CD4-positive, CD25-positive, alpha-beta regulatory T cell (primary cell): ENCODE data around the gene DNER. TPM values are rescaled to one million over a fixed set of nuclear protein-coding genes. Genes with fewer than 3 reads are reported as not detected.

Experiments used
- ATAC-seq, 2 donors: fragments of 150-1000 bp; cut with Tn5 transposase; one replicate each; pipeline ENCODE4 v1.10.0; 2021; ENCODE audit warnings: low read depth in 2 of 2, moderate number of reproducible peaks in 2 of 2, moderate library complexity in 1 of 2
- DNase-seq, 3 donors: peaks; one replicate each; pipeline versions ENCODE4 v3.0.0 to v3.0.0-alpha.2; 2012 to 2022; ENCODE audit warnings: mixed read lengths in 1 of 3
- H3K27ac ChIP-seq: one replicate; pipeline ENCODE4 v1.7.0; 2013; ENCODE audit warnings: mild to moderate bottlenecking, low read length; ENCODE audit not compliant: insufficient read depth, poor library complexity, severe bottlenecking
- H3K27me3 ChIP-seq: one replicate; pipeline ENCODE4 v1.7.0; 2013; ENCODE audit warnings: low read length; ENCODE audit not compliant: control insufficient read depth, insufficient read depth
- H3K36me3 ChIP-seq: one replicate; pipeline ENCODE4 v1.7.0; 2013; ENCODE audit warnings: mild to moderate bottlenecking, low read length, moderate library complexity; ENCODE audit not compliant: control insufficient read depth, insufficient read depth
- H3K4me1 ChIP-seq: 2 replicates; pipeline ENCODE4 v1.7.0; 2013; ENCODE audit warnings: mild to moderate bottlenecking, low read length; ENCODE audit not compliant: insufficient read depth, control insufficient read depth, poor library complexity, severe bottlenecking
- H3K4me3 ChIP-seq: one replicate; pipeline ENCODE4 v1.7.0; 2013; ENCODE audit warnings: low read depth, mild to moderate bottlenecking, low read length, moderate library complexity
- H3K9me3 ChIP-seq, 2 experiments: 1 replicate in 1 of 2; 2 replicates in 1 of 2; pipeline ENCODE4 v1.7.0; 2013; ENCODE audit warnings: low read length in 2 of 2, mild to moderate bottlenecking in 1 of 2, moderate library complexity in 1 of 2; ENCODE audit not compliant: control insufficient read depth in 2 of 2
- H3K27ac Mint-ChIP-seq, 3 donors: one replicate each; pipeline ENCODE4 v1.8.0; 2020 to 2022; ENCODE audit warnings: mild to moderate bottlenecking in 3 of 3, mixed read lengths in 3 of 3, moderate library complexity in 2 of 3
- H3K27me3 Mint-ChIP-seq: one replicate; pipeline ENCODE4 v1.8.0; 2022; ENCODE audit warnings: mild to moderate bottlenecking, mixed read lengths
- H3K36me3 Mint-ChIP-seq: one replicate; pipeline ENCODE4 v1.8.0; 2020; ENCODE audit warnings: mixed read lengths
- H3K4me1 Mint-ChIP-seq, 4 donors: one replicate each; pipeline ENCODE4 v1.8.0; 2020 to 2022; ENCODE audit warnings: mixed read lengths in 4 of 4, mild to moderate bottlenecking in 1 of 4
- H3K4me3 Mint-ChIP-seq, 4 donors: one replicate each; pipeline ENCODE4 v1.8.0; 2020 to 2022; ENCODE audit warnings: mild to moderate bottlenecking in 4 of 4, mixed read lengths in 4 of 4, moderate library complexity in 3 of 4
- H3K9me3 Mint-ChIP-seq, 7 donors: one replicate each; pipeline ENCODE4 v1.8.0; 2020 to 2022; ENCODE audit warnings: mixed read lengths in 7 of 7, mild to moderate bottlenecking in 3 of 7, moderate library complexity in 2 of 7
- polyA plus RNA-seq, 4 donors: library from polyadenylated mRNA; unstranded; fragments of 300-500 nt; fragmentation: Illumina TruSeq; gene quantifications; one replicate each; pipeline ENCODE4 v1.2.3, GENCODE V29; 2021
- total RNA-seq: library from RNA; stranded (reverse); gene quantifications from one replicate; pipeline ENCODE4 v1.2.3, GENCODE V29; 2022

Gene DNER
- total and polyA plus RNA-seq, 5 donors from 2014 or later = 0.23 TPM; not detected in 4

GRCh38 chr2:229437467-229437866 is 276.9 kb downstream of the DNER start:
- H3K27ac Mint-ChIP-seq = no peak overlapping the region
- no peak overlapping the region for H3K27ac ChIP-seq
- no peak for DNase-seq
- H3K36me3 Mint-ChIP-seq = no peaks in the 10 kb centered on the region
- H3K9me3 Mint-ChIP-seq = peaks cover 0 to 3% (median 0%) of the 10 kb centered on the region in 7 donors
- no peak overlapping the region for H3K4me3 ChIP-seq
- H3K4me3 Mint-ChIP-seq = no peak overlapping the region
- H3K4me1 ChIP-seq = no peaks in the 10 kb centered on the region
- H3K27me3 ChIP-seq = no peaks in the 10 kb centered on the region
- no peaks in the 10 kb centered on the region for H3K9me3 ChIP-seq
- H3K36me3 ChIP-seq = no peaks in the 10 kb centered on the region
- no peaks in the 10 kb centered on the region for H3K4me1 Mint-ChIP-seq
- H3K27me3 Mint-ChIP-seq = peaks cover 4% of the 10 kb centered on the region
- ATAC-seq = no peak

DNA sequence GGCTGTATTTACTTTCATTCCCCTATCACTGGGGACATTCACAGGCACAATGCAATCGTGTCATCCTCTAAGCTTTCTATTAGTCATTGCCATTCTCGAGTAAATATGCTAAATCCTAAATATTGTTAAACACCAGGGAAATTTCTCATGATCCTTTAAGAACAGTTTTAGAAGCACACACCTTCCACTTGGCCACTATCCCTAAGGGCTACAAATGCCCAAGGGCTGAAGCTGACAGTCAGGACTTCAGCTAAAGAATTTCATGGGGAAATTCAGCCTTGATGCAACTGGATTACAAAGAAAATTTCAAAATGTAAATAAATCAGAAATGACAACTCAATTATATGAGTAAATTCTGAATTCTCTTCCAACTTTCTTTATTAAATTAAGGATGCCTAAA is 280.2 kb downstream of the DNER start:
- no peak overlapping the region for H3K4me3 ChIP-seq
- no peak for DNase-seq
- no peaks in the 10 kb centered on the region for H3K4me1 ChIP-seq
- no peak overlapping the region for H3K27ac ChIP-seq
- Mint-ChIP-seq H3K4me1 (no peaks in the 10 kb centered on the region), H3K36me3 (no peaks in the 10 kb centered on the region), H3K27ac (no peak overlapping the region), H3K4me3 (no peak overlapping the region), H3K27me3 (peaks cover 4% of the 10 kb centered on the region), H3K9me3 (peaks cover 0 to 1% (median 0%) of the 10 kb centered on the region in 7 donors)
- no peaks in the 10 kb centered on the region for H3K27me3 ChIP-seq
- H3K9me3 ChIP-seq = no peaks in the 10 kb centered on the region
- H3K36me3 ChIP-seq = no peaks in the 10 kb centered on the region
- ATAC-seq = no peak

GRCh38 chr2:229433351-229433750 is 281.0 kb downstream of the DNER start:
- Histone ChIP-seq H3K4me3 (no peak overlapping the region), H3K4me1 (no peaks in the 10 kb centered on the region), H3K27ac (no peak overlapping the region), H3K27me3 (no peaks in the 10 kb centered on the region), H3K36me3 (no peaks in the 10 kb centered on the region), H3K9me3 (no peaks in the 10 kb centered on the region)
- Mint-ChIP-seq H3K27me3 (peaks cover 4% of the 10 kb centered on the region), H3K9me3 (peaks cover 0 to 1% (median 0%) of the 10 kb centered on the region in 7 donors), H3K27ac (no peak overlapping the region), H3K36me3 (no peaks in the 10 kb centered on the region), H3K4me1 (no peaks in the 10 kb centered on the region), H3K4me3 (no peak overlapping the region)
- ATAC-seq (no peak), DNase-seq (no peak)

DNA sequence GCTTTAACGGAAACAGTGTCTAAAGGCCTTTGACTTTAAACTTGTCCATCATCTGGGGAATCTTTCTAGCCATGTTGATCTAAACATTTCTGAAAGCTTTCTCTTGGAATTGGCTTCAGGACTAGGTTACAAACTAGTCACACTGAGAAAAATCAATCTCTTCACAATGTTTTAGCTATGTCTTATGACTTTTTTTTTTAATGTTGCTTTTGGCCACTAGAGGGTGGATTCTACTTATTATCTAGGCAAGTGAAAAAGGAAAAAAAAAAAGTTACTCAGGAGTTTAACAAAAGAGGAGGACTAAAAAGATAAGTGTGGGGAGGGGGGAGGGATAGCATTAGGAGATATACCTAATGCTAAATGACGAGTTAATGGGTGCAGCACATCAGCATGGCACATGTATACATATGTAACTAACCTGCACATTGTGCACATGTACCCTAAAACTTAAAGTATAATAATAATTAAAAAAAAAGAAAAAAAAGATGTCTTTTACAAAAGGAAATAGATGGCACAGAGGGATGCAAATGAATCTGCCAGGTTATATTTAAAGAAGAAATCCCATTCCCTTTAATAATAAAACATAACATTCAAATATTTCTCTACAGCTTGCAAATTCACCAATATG is 282.9 kb downstream of the DNER start:
- H3K36me3 Mint-ChIP-seq = no peaks in the 10 kb centered on the region

DNA sequence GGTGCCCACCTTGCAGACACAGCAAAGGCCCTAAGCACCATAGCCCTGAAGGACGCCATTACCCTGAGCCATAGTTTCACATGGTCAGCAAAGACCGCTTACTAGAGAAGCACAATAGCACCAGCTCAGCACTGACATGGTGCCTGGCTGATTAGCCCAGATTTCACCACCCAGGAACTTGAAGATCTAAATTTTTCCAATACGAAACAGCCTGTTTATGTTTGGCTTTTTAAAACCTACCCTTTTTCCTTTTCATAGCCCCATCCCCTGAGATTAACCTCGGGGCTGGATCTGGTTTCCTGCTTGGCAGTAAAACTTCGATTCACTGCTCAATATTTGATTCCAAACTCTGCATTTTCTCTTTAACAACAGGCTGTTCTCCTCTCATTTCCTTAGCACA is 284.8 kb downstream of the DNER start:
- Mint-ChIP-seq H3K27ac (no peak overlapping the region), H3K9me3 (peaks cover 0 to 5% (median 0%) of the 10 kb centered on the region in 7 donors), H3K36me3 (no peaks in the 10 kb centered on the region), H3K4me3 (no peak overlapping the region), H3K27me3 (no peaks in the 10 kb centered on the region), H3K4me1 (no peaks in the 10 kb centered on the region)
- DNase-seq (no peak), ATAC-seq (no peak)
- no peaks in the 10 kb centered on the region for H3K27me3 ChIP-seq
- no peak overlapping the region for H3K4me3 ChIP-seq
- no peaks in the 10 kb centered on the region for H3K36me3 ChIP-seq
- no peaks in the 10 kb centered on the region for H3K9me3 ChIP-seq
- no peak overlapping the region for H3K27ac ChIP-seq
- H3K4me1 ChIP-seq = no peaks in the 10 kb centered on the region

More for the DNA sequence above, 282.9 kb downstream of the DNER start:
- Mint-ChIP-seq H3K27ac (no peak overlapping the region), H3K4me3 (no peak overlapping the region), H3K27me3 (no peaks in the 10 kb centered on the region), H3K9me3 (peaks cover 0 to 1% (median 0%) of the 10 kb centered on the region in 7 donors), H3K4me1 (no peaks in the 10 kb centered on the region)
- no peaks in the 10 kb centered on the region for H3K4me1 ChIP-seq
- H3K4me3 ChIP-seq = no peak overlapping the region
- H3K36me3 ChIP-seq = no peaks in the 10 kb centered on the region
- no peak overlapping the region for H3K27ac ChIP-seq
- peak in 1 of 3 donors; percentile 11 for DNase-seq
- H3K27me3 ChIP-seq = no peaks in the 10 kb centered on the region
- H3K9me3 ChIP-seq = no peaks in the 10 kb centered on the region
- ATAC-seq = no peak

DNA sequence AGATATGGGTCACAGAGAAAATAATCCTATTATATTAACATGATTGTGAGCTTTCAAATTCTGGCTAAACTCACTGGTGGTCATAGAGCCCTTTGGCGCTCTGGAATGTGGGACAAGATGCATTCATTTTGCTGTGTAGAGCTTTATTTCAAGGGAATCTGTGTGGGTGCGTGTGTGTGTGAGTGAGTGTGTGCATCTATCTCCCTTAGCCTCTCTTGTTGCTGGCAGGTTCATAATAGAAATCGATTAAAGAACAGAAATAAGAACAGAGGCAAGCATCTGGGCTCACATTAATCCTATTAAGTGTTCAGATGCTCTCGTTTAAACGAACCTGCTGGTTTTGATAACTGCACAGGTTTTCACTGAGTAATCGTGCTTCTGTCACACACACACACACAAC is 287.9 kb downstream of the DNER start:
- Histone ChIP-seq H3K9me3 (no peaks in the 10 kb centered on the region), H3K36me3 (no peaks in the 10 kb centered on the region), H3K27me3 (no peaks in the 10 kb centered on the region), H3K4me1 (no peaks in the 10 kb centered on the region), H3K27ac (no peak overlapping the region), H3K4me3 (no peak overlapping the region)
- no peak for ATAC-seq
- Mint-ChIP-seq H3K4me3 (no peak overlapping the region), H3K27ac (no peak overlapping the region), H3K9me3 (peaks cover 0 to 5% (median 1%) of the 10 kb centered on the region in 7 donors), H3K4me1 (no peaks in the 10 kb centered on the region), H3K27me3 (no peaks in the 10 kb centered on the region), H3K36me3 (no peaks in the 10 kb centered on the region)
- DNase-seq = no peak

DNA sequence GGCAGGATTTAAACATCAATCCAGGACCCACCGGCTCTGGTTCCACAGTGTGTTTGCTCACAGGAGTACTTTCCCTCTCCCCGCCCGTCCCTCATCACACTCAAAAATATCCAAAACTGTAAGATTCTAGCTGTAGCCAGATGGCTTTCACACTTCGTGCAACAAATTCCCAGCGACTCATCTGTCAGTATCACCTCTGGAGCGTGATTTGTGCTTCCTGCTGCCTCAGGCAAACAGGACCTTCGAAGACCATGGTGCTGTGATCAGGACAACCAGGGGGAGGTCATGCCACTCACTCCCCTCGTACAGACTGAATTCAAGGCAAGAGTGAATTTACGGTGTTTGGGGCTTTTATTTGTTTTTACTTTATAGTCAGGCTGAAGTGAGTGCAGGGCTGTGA is 288.8 kb downstream of the DNER start:
- H3K4me3 ChIP-seq = no peak overlapping the region
- Mint-ChIP-seq H3K4me3 (no peak overlapping the region), H3K27ac (peak overlapping the region in 1 of 3 donors; percentile 34), H3K36me3 (no peaks in the 10 kb centered on the region), H3K4me1 (no peaks in the 10 kb centered on the region), H3K27me3 (no peaks in the 10 kb centered on the region), H3K9me3 (peaks cover 0 to 10% (median 1%) of the 10 kb centered on the region in 7 donors)
- H3K36me3 ChIP-seq = no peaks in the 10 kb centered on the region
- no peaks in the 10 kb centered on the region for H3K4me1 ChIP-seq
- H3K9me3 ChIP-seq = no peaks in the 10 kb centered on the region
- no peak overlapping the region for H3K27ac ChIP-seq
- no peaks in the 10 kb centered on the region for H3K27me3 ChIP-seq
- no peak for ATAC-seq
- no peak for DNase-seq

DNA sequence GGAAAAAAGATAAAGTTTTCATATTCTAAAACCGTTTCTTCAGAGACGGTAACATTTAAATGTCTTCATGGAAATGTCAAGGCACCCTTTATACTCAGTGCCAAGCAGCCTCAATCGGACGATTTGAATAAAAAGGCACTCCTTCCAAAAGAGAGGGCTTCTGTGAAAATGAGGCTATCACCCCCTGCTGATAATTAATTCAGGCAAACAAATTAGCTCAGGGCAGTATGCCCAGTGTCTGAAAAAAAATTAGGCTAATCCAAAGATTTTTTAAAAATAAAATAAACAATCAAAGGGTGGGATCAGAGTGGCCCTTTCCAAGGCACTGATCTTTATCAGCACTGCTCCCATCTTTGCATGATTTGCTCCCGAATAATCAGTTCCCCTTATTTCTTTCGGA is 292.3 kb downstream of the DNER start:
- Histone ChIP-seq H3K9me3 (no peaks in the 10 kb centered on the region), H3K36me3 (no peaks in the 10 kb centered on the region), H3K27ac (no peak overlapping the region), H3K4me1 (no peaks in the 10 kb centered on the region), H3K27me3 (no peaks in the 10 kb centered on the region), H3K4me3 (no peak overlapping the region)
- Mint-ChIP-seq H3K27ac (no peak overlapping the region), H3K4me1 (no peaks in the 10 kb centered on the region), H3K36me3 (no peaks in the 10 kb centered on the region), H3K9me3 (peaks cover 0 to 12% (median 3%) of the 10 kb centered on the region in 7 donors), H3K27me3 (no peaks in the 10 kb centered on the region), H3K4me3 (no peak overlapping the region)
- DNase-seq (no peak), ATAC-seq (no peak)
